Measurements from ENCODE around the gene AOPEP.
A peak's percentile ranks its signal among the peaks of the same experiment; 100 is the strongest.

Gene AOPEP

DNA sequence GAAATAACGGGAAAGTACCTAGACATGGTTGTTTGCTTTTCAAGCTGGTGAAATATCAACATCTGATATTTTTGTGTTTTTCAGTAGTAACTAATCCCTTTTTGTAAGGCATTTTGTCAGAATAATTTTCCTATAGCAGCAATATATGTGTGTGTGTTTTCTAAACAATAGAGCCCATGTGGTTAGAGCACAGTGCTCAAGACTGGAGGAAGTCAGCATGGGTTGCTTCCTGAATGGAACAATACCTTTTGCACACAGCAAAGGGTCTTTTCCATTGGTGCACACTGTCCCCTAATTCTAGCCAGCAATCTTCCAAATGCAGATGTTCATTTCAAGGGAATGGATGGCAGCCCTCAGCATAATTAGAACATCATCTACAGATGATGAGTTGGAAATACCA lies 270.1 kb downstream of the AOPEP start:
- Histone ChIP-seq H3K4me3 (no peak overlapping the region), H3K4me1 (peaks cover 0 to 61% (median 37%) of the 10 kb centered on the region in 4 donors), H3K9me3 (no peaks in the 10 kb centered on the region), H3K27me3 (no peaks in the 10 kb centered on the region), H3K27ac (peak overlapping the region; percentile 77 to 83), H3K36me3 (no peaks in the 10 kb centered on the region)
- TF ChIP-seq CTCF (IDR thresholded peaks at IDR 0.05): no peak
- intact Hi-C loops (cut with DNase I; ENCODE audit: low total_unique reads): no loop called here
- no peak for DNase-seq

GRCh38 chr9:94997727-94998126 lies 271.2 kb downstream of the AOPEP start:
- Histone ChIP-seq H3K36me3 (no peaks in the 10 kb centered on the region), H3K27ac (peak overlapping the region; percentile 0 to 77), H3K4me3 (no peak overlapping the region), H3K9me3 (no peaks in the 10 kb centered on the region), H3K27me3 (no peaks in the 10 kb centered on the region), H3K4me1 (peaks cover 0 to 57% (median 33%) of the 10 kb centered on the region in 4 donors)
- intact Hi-C loops (cut with DNase I; ENCODE audit: low total_unique reads): no loop called here
- no peak for DNase-seq
- TF ChIP-seq CTCF (IDR thresholded peaks at IDR 0.05): no peak

DNA sequence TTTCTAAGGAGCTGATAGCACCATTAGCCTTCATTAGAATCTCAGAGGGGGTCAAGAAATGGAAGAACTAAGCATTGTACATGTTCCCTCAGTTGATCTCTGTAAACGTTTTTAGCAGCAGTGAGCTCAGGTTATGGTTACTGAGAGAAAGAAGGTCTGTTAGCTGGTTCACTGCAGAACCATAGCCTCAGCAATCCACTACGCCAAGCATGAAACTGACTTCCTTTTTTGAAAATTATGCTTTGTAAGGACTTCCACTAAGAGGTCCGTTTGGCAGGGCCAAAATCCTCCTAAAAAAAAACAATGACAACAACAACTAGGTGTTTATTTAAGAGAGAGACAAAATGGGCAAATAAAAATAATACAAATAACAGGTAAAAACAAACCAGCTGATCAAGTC lies 273.3 kb downstream of the AOPEP start:
- Histone ChIP-seq H3K4me1 (peaks cover 0 to 46% (median 15%) of the 10 kb centered on the region in 4 donors), H3K27me3 (no peaks in the 10 kb centered on the region), H3K27ac (peak overlapping the region in 1 of 2 donors; percentile 99), H3K4me3 (no peak overlapping the region), H3K9me3 (no peaks in the 10 kb centered on the region), H3K36me3 (no peaks in the 10 kb centered on the region)
- intact Hi-C loops (cut with DNase I; ENCODE audit: low total_unique reads): no loop called here
- no peak for TF ChIP-seq CTCF (IDR thresholded peaks at IDR 0.05)
- no peak for DNase-seq

DNA sequence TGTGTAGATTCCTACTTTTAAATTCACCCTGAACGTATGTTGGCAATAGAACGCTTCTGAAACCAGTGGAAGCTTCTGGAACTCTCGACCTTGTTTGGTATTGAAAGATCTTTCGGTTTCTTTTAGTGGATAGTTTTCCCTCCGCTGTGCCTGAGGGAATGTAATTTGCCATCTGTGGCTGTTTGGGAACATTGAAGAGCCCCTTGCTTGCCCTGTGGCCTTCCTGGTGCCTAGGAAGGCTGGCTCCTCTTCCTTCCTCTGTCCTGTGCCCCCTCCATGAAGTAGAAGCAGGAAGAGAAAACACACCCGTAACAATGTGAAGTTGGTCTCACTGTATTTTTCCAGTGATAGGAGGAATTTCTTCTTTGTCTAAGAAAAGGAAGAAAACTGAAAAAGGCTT lies 274.3 kb downstream of the AOPEP start:
- H3K36me3 ChIP-seq: no peaks in the 10 kb centered on the region
- intact Hi-C loops (cut with DNase I; ENCODE audit: low total_unique reads): no loop called here
- H3K27me3 ChIP-seq: no peaks in the 10 kb centered on the region
- peak overlapping the region; percentile 67 to 99 for H3K27ac ChIP-seq
- TF ChIP-seq CTCF (IDR thresholded peaks at IDR 0.05): no peak
- no peaks in the 10 kb centered on the region for H3K9me3 ChIP-seq
- H3K4me1 ChIP-seq: peaks cover 0 to 36% (median 6%) of the 10 kb centered on the region in 4 donors
- DNase-seq: no peak
- peak overlapping the region; percentile 22 to 35 for H3K4me3 ChIP-seq

DNA sequence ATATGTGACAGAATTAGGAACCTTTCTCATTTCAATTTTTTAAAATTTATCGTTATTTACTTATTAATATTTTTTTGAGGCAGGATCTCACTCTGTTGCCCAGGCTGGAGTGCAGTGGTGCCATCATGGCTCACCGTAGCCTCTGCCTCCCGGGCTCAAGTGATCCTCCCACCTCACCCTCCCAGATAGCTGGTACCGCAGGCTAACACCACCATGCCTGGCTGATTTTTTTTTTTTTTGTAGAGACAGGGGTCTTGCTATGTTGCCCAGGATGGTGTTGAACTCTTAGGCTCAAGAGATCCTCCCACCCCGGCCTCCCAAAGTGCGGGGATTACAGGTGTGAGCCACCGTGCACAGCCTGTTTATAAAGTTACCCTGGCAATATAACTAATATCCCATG lies 275.2 kb downstream of the AOPEP start:
- H3K27ac ChIP-seq: peak overlapping the region; percentile 67 to 99
- H3K4me3 ChIP-seq: no peak overlapping the region
- no peak for TF ChIP-seq CTCF (IDR thresholded peaks at IDR 0.05)
- no peak for DNase-seq
- peaks cover 0 to 27% (median under 1%) of the 10 kb centered on the region in 4 donors for H3K4me1 ChIP-seq
- no peaks in the 10 kb centered on the region for H3K36me3 ChIP-seq
- intact Hi-C loops (cut with DNase I; ENCODE audit: low total_unique reads): no loop called here
- no peaks in the 10 kb centered on the region for H3K9me3 ChIP-seq
- no peaks in the 10 kb centered on the region for H3K27me3 ChIP-seq

All from tibial artery (tissue), 4 donors.